ENCODE results near the gene ZSWIM5.
A peak's percentile ranks its signal among the peaks of the same experiment; 100 is the strongest.
"Not testable (repeated sequence)": the region's sequence is repeated elsewhere in the genome, so short reads cannot be mapped to it uniquely, and the experiment has no call there.

The ZSWIM5 gene

GRCh38 chr1:45103534-45103933, 102.9 kb downstream of the ZSWIM5 start:
- no peak overlapping the region for H3K4me3 ChIP-seq (replicated peaks in 1 of 2; ENCODE audit: low read depth in 2 of 2, low read length in 2 of 2)
- TF ChIP-seq CTCF (IDR thresholded peaks at IDR 0.05; ENCODE audit: low read depth, low read length), result no peak
- no peak for DNase-seq (ENCODE audit: low read depth in 2 of 2)

- no peak for TF ChIP-seq CTCF (IDR thresholded peaks at IDR 0.05; ENCODE audit: low read depth, low read length)
- DNase-seq (ENCODE audit: low read depth in 2 of 2), result no peak
- H3K4me3 ChIP-seq (replicated peaks in 1 of 2; ENCODE audit: low read depth in 2 of 2, low read length in 2 of 2), result no peak overlapping the region
Observed at GRCh38 chr1:45101947-45102346, 104.5 kb downstream of the ZSWIM5 start.

GRCh38 chr1:45101528-45101927, 104.9 kb downstream of the ZSWIM5 start:
- not testable (repeated sequence) for H3K4me3 ChIP-seq (replicated peaks in 1 of 2; ENCODE audit: low read depth in 2 of 2, low read length in 2 of 2); DNase-seq (ENCODE audit: low read depth in 2 of 2)

GRCh38 chr1:45097944-45098343, 108.5 kb downstream of the ZSWIM5 start:
- peak in 1 of 2 donors; percentile 23 for DNase-seq (ENCODE audit: low read depth in 2 of 2)
- TF ChIP-seq CTCF (IDR thresholded peaks at IDR 0.05; ENCODE audit: low read depth, low read length), result no peak

GRCh38 chr1:45097079-45097478, 109.3 kb downstream of the ZSWIM5 start:
- DNase-seq (ENCODE audit: low read depth in 2 of 2), result no peak
- no peak for TF ChIP-seq CTCF (IDR thresholded peaks at IDR 0.05; ENCODE audit: low read depth, low read length)
- no peak overlapping the region for H3K4me3 ChIP-seq (replicated peaks in 1 of 2; ENCODE audit: low read depth in 2 of 2, low read length in 2 of 2)

More at GRCh38 chr1:45097944-45098343, 108.5 kb downstream of the ZSWIM5 start:
- H3K4me3 ChIP-seq (replicated peaks in 1 of 2; ENCODE audit: low read depth in 2 of 2, low read length in 2 of 2), result no peak overlapping the region

- no peak overlapping the region for H3K4me3 ChIP-seq (replicated peaks in 1 of 2; ENCODE audit: low read depth in 2 of 2, low read length in 2 of 2)
- DNase-seq (ENCODE audit: low read depth in 2 of 2), result peak in 1 of 2 donors; percentile 4
- TF ChIP-seq CTCF (IDR thresholded peaks at IDR 0.05; ENCODE audit: low read depth, low read length), result no peak
Observed at GRCh38 chr1:45095450-45095849, 111.0 kb downstream of the ZSWIM5 start.

- not testable (repeated sequence) for DNase-seq (ENCODE audit: low read depth in 2 of 2); H3K4me3 ChIP-seq (replicated peaks in 1 of 2; ENCODE audit: low read depth in 2 of 2, low read length in 2 of 2)
Observed at GRCh38 chr1:45094371-45094770, 112.0 kb downstream of the ZSWIM5 start.

GRCh38 chr1:45093334-45093733, 113.1 kb downstream of the ZSWIM5 start:
- no peak overlapping the region for H3K4me3 ChIP-seq (replicated peaks in 1 of 2; ENCODE audit: low read depth in 2 of 2, low read length in 2 of 2)
- DNase-seq (ENCODE audit: low read depth in 2 of 2), result no peak
- no peak for TF ChIP-seq CTCF (IDR thresholded peaks at IDR 0.05; ENCODE audit: low read depth, low read length)
